GM12865 (cell line): Measurements from ENCODE around the gene ADAM12.

ENCODE experiments used
- DNase-seq: peaks from one replicate; pipeline ENCODE4 v3.0.0; 2010; ENCODE audit warnings: low read depth
- H3K4me3 ChIP-seq: 2 replicates; pipeline ENCODE4 v1.5.1; 2011; ENCODE audit warnings: mild to moderate bottlenecking, low read depth, low read length, control low read depth
- TF ChIP-seq, protein P1 (sequence below): IDR thresholded peaks from 2 replicates; pipeline ENCODE4 v1.5.1; 2011; ENCODE audit warnings: low read length, control low read depth, low read depth, inconsistent platforms; ENCODE audit not compliant: insufficient read depth; ENCODE audit errors: missing control alignments

The ADAM12 gene

DNA sequence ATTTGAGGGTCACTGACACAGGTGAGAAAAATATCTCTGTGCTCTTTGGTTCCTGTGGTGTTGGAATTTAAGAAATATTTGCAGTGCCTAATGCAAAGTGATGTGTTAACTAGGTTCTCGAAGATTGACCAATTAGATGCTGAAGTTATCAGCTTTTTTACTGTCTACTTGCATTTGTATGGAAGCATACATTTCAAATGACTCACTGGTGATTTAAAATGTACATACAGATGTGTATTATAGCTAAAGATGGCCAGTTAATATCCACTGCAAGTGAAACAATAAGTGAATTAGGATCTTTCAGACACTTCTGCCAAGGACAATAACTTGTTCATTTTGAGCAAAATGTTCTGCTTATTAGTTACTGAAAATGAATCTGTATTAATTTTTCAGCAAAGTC lies 287.0 kb downstream of the ADAM12 start:
- TF ChIP-seq, protein P1, sequence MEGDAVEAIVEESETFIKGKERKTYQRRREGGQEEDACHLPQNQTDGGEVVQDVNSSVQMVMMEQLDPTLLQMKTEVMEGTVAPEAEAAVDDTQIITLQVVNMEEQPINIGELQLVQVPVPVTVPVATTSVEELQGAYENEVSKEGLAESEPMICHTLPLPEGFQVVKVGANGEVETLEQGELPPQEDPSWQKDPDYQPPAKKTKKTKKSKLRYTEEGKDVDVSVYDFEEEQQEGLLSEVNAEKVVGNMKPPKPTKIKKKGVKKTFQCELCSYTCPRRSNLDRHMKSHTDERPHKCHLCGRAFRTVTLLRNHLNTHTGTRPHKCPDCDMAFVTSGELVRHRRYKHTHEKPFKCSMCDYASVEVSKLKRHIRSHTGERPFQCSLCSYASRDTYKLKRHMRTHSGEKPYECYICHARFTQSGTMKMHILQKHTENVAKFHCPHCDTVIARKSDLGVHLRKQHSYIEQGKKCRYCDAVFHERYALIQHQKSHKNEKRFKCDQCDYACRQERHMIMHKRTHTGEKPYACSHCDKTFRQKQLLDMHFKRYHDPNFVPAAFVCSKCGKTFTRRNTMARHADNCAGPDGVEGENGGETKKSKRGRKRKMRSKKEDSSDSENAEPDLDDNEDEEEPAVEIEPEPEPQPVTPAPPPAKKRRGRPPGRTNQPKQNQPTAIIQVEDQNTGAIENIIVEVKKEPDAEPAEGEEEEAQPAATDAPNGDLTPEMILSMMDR = no peak
- no peak overlapping the region for H3K4me3 ChIP-seq
- DNase-seq = no peak

DNA sequence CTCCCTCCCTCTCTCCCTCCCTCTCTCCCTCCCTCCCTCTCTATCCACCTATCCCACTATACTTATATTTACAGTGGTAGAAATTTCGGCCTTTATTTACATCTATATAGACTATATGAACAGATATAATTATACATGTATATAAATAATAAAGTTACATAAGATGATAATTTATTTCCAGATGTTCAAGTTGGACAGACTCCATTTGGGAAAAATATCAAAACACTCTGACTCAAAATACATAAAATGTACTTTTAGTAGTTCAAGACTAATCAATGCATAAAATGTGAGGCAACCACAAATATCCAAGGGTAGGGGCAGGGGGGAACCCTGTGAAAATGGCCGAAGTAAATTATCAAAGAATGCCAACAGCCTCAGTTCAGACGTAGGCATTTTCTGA lies 288.9 kb downstream of the ADAM12 start:
- TF ChIP-seq, protein P1 = no peak
- no peak for DNase-seq
- H3K4me3 ChIP-seq = no peak overlapping the region

DNA sequence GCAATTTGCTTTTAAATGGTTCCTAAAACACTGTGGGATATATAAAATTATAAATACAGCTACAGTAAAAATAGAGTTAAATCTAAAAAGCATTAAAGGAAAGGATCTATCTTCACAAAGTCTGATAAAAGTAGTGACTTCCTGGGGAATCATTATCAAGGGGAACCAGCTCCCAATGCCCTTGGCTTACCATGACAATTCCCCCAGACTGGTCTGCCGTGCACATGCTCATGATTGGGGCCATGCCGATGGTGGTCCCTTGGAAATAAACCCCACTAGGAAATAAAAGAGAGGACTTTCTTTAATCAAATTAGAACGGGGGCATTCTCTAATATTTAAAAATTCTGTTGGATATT lies 290.1 kb downstream of the ADAM12 start:
- TF ChIP-seq, protein P1 = no peak
- H3K4me3 ChIP-seq = no peak overlapping the region
- DNase-seq = no peak

DNA sequence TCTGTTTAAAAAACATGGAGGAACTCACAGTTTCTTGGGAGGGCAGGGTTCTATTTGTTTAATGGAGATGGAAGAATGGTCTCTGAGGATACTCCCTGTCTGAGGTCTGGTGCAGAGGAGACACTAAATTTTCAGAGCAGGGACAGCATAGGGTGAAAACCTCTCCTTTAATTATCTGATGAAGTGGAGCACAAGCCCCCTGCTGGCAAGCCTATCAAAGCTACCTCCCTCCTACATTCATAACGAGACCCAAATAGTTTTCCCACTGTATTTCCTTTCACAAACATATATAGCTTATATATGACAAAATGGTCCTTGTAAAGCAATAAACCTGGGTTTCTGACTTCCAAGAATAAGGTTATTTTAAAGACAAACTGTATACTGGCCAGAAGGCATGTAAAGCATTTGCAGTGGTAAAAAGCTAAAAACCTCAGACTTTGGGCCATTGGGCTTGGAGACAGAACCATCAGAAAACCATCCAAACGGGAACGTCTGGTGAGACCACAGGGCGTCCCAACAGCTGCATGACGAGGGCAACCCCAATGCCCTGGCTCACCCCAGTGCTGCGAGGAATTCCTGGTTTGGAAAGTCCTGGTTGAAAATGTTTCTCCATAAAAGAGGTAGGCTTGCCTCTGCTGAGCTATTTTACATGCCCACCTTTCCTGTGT lies 290.6 kb downstream of the ADAM12 start:
- TF ChIP-seq, protein P1 = peak; percentile 4
- no peak for DNase-seq
- no peak overlapping the region for H3K4me3 ChIP-seq

DNA sequence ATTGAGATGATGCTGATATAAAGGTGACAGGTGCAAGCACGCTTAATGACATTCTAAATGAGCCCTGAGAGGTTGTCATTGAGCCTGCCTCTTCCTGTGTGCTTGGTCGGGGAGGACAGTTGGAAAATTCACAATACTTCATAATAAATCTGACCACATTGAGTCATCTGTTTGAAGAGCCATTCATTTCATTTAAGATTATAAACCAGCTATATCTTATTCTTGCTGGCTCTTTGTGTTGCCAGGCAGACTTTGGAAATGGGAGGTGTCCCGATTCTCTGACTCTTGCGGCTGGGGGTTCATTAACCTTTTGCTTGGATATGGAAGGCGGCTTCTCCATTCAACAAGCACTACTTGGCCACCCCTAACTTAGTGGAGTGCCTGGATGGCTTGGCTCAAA lies 293.7 kb downstream of the ADAM12 start:
- TF ChIP-seq, protein P1 = no peak
- no peak for DNase-seq
- H3K4me3 ChIP-seq = no peak overlapping the region

DNA sequence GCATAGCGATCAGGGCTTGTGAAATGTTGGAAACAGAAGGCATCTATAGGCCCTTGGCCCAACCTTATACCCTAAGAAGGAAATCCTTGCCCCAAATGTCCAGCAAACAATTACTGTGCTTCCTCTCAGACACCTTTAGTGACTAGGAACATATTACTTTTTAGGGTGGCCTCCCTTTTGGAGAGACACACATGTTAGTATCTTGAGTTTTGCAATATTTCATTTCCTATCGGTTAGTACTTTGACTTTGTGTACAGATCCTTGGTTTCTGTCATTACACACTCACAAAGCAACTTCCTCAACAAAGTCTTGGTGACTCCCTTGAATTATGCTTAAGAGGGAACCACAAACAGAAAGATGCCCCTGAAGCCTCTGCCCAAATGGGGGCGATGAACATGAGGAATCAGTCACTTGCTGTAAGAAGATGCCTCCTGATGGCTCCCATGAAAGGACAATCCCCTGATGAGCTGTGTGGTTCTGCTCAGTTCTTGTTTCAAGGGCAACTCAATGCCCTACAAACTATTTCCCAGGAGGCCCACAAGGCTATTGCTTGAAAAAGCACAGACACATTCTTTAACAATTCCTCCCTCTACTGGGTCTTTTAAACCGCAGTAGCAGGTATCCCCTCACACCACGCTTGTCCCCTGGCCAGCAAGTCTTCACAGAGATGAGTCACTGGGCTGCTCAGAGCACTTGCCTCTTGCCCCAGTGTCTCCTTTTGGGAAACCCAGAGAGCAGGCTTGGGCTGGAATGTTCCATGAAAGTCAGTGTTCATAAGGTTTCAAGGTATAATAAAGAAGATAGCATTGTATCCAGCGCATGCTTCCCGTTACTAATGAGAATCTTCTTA lies 295.7 kb downstream of the ADAM12 start:
- TF ChIP-seq, protein P1 = no peak
- no peak overlapping the region for H3K4me3 ChIP-seq
- no peak for DNase-seq
